B cell (primary cell): ENCODE measurements around the gene POLE. TPM values are rescaled to one million over a fixed set of nuclear protein-coding genes. Genes with fewer than 3 reads are reported as not detected.

ENCODE experiments used
- ATAC-seq: fragments of 200-7000 bp; cut with Tn5 transposase; one replicate; pipeline ENCODE4 v1.10.0; 2021; ENCODE audit warnings: low read depth, mild to moderate bottlenecking, moderate number of reproducible peaks, moderate library complexity
- CTCF ChIA-PET: fragments of 350-600 bp; sonication (Branson Sonifier 250); formaldehyde crosslinking; loops from one replicate; lab custom pipeline; 2021; ENCODE audit warnings: antibody characterized with exemption, inconsistent platforms; lab: Charles Lee
- POLR2A ChIA-PET: fragments of 350-600 bp; sonication (Branson Sonifier 250); formaldehyde crosslinking; loops from one replicate; lab custom pipeline; 2021; ENCODE audit warnings: antibody characterized with exemption; lab: Charles Lee
- DNase-seq: peaks from one replicate; pipeline ENCODE4 v3.0.0; 2013
- H2AFZ ChIP-seq: 2 replicates; pipeline ENCODE4 v1.6.1; 2012; ENCODE audit warnings: mild to moderate bottlenecking, low read depth, low read length; ENCODE audit not compliant: insufficient read depth, poor library complexity, severe bottlenecking
- H3K27ac ChIP-seq, 2 donors: 1 replicate in 1 of 2; 2 replicates in 1 of 2; pipeline ENCODE4 v1.5.1; 2012 to 2013; ENCODE audit warnings: low read length in 2 of 2, mild to moderate bottlenecking in 2 of 2, moderate library complexity in 1 of 2
- H3K27me3 ChIP-seq, 4 experiments: fragments of 200-600 bp in 1 of 4; sonication (generic) in 1 of 4; replicated peaks in 1 of 4; 1 replicate in 2 of 4; 2 replicates in 2 of 4; pipeline versions ENCODE4 v1.6.1 to v1.7.0; 2013 to 2016; ENCODE audit warnings: low read length in 3 of 4, mild to moderate bottlenecking in 2 of 4, mixed read lengths in 1 of 4, moderate library complexity in 1 of 4; ENCODE audit not compliant: insufficient read depth in 4 of 4, control insufficient read depth in 3 of 4; ENCODE audit errors: control extremely low read depth in 1 of 4
- H3K36me3 ChIP-seq, 2 experiments: replicated peaks in 1 of 2; 1 replicate in 1 of 2; 2 replicates in 1 of 2; pipeline versions ENCODE4 v1.6.1 to v1.7.1; 2013; ENCODE audit warnings: low read length in 1 of 2; ENCODE audit not compliant: insufficient read depth in 2 of 2, control insufficient read depth in 1 of 2; ENCODE audit errors: control extremely low read depth in 1 of 2, extremely low read depth in 1 of 2
- H3K4me1 ChIP-seq, 2 donors: fragments of 200-600 bp in 1 of 2; sonication (generic) in 1 of 2; 1 replicate in 1 of 2; 2 replicates in 1 of 2; pipeline versions ENCODE4 v1.5.1 to v1.6.1; 2013 to 2017; ENCODE audit warnings: low read length in 2 of 2; ENCODE audit not compliant: control insufficient read depth in 2 of 2, insufficient read depth in 2 of 2
- H3K4me2 ChIP-seq: replicated peaks from 2 replicates; pipeline ENCODE3; 2012; ENCODE audit warnings: mild to moderate bottlenecking, low read depth, low read length; ENCODE audit not compliant: poor library complexity, severe bottlenecking
- H3K4me3 ChIP-seq, 5 experiments: fragments of 200-600 bp in 1 of 5; sonication (generic) in 1 of 5; 1 replicate in 3 of 5; 2 replicates in 2 of 5; pipeline versions ENCODE4 v1.5.1 to v1.7.0; 2011 to 2016; ENCODE audit warnings: low read length in 4 of 5, mild to moderate bottlenecking in 4 of 5, low read depth in 2 of 5, control low read depth in 1 of 5, moderate library complexity in 1 of 5; ENCODE audit not compliant: insufficient read depth in 1 of 5; ENCODE audit errors: control extremely low read depth in 1 of 5, extremely low read depth in 1 of 5
- H3K79me2 ChIP-seq: fragments of 200-600 bp; sonication (generic); one replicate; pipeline ENCODE4 v1.6.0; 2016; ENCODE audit warnings: low read length; ENCODE audit not compliant: control insufficient read depth, insufficient read depth
- H3K9ac ChIP-seq: fragments of 200-600 bp; sonication (generic); 2 replicates; pipeline ENCODE4 v1.6.1; 2017; ENCODE audit warnings: mild to moderate bottlenecking, low read length, moderate library complexity
- H3K9me3 ChIP-seq, 3 donors: one replicate each; pipeline versions ENCODE4 v1.6.1 to v1.7.1; 2013; ENCODE audit warnings: low read length in 2 of 3; ENCODE audit not compliant: control insufficient read depth in 2 of 3, insufficient read depth in 1 of 3; ENCODE audit errors: control extremely low read depth in 1 of 3
- H4K20me1 ChIP-seq: 2 replicates; pipeline ENCODE4 v1.6.0; 2012; ENCODE audit warnings: mild to moderate bottlenecking, low read length; ENCODE audit not compliant: insufficient read depth, control insufficient read depth, poor library complexity, severe bottlenecking
- H3K27ac Mint-ChIP-seq: one replicate; pipeline ENCODE4 v1.8.0; 2021; ENCODE audit warnings: mixed read lengths
- H3K27me3 Mint-ChIP-seq: one replicate; pipeline ENCODE4 v1.8.0; 2021; ENCODE audit warnings: mixed read lengths
- H3K4me1 Mint-ChIP-seq: one replicate; pipeline ENCODE4 v1.8.0; 2021; ENCODE audit warnings: mixed read lengths
- H3K4me3 Mint-ChIP-seq: one replicate; pipeline ENCODE4 v1.8.0; 2021; ENCODE audit warnings: mixed read lengths
- H3K9me3 Mint-ChIP-seq: one replicate; pipeline ENCODE4 v1.8.0; 2022; ENCODE audit warnings: mixed read lengths; ENCODE audit not compliant: insufficient read depth
- CTCF ChIP-seq: fragments of 200-600 bp; IDR thresholded peaks from one replicate; pipeline ENCODE4 v1.8.0; 2022; ENCODE audit warnings: antibody characterized with exemption, mild to moderate bottlenecking
- EZH2 ChIP-seq: IDR thresholded peaks from 2 replicates; pipeline ENCODE4 v1.6.1; 2012; ENCODE audit warnings: borderline replicate concordance, low read depth, mild to moderate bottlenecking, moderate library complexity, low read length; ENCODE audit not compliant: insufficient read depth, poor library complexity, severe bottlenecking
- WGBS: methylation state at CpG from one replicate; pipeline ENCODE4 v1.1.5; 2013; ENCODE audit warnings: missing lambda C conversion rate; ENCODE audit not compliant: insufficient coverage; 5-methylcytosine and 5-hydroxymethylcytosine counted together
- intact Hi-C: fragments of 100-400 bp; cut with micrococcal nuclease; formaldehyde crosslinking; loops from one replicate; pipeline ENCODE4 v1.10.0; 2022
- polyA plus RNA-seq: library from polyadenylated mRNA; depleted of rRNA; stranded (reverse); fragments of >200 nt; gene quantifications from 2 replicates; pipeline ENCODE4 v1.2.3, GENCODE V29; 2012
- total RNA-seq, 2 donors: library from RNA; stranded (reverse); fragments of 120-200 nt in 1 of 2; gene quantifications; 1 replicate in 1 of 2; 2 replicates in 1 of 2; pipeline versions ENCODE4 v1.2.3 to v1.2.4, GENCODE V29; 2013 to 2022

Gene POLE
- total and polyA plus RNA-seq, 2 donors (not counting 1 experiment from before 2014, with no cell fraction given): 32.0 to 62.0 TPM

- Histone ChIP-seq H3K27me3 (no peaks in the 10 kb centered on the region), H3K4me1 (no peaks in the 10 kb centered on the region), H3K27ac (no peak overlapping the region), H2AFZ (no peak overlapping the region), H3K4me3 (no peak overlapping the region), H3K9ac (no peak overlapping the region), H3K79me2 (peaks cover 4% of the 10 kb centered on the region), H3K9me3 (no peaks in the 10 kb centered on the region), H3K36me3 (peaks cover 0 to 81% of the 10 kb centered on the region in 2 experiments), H4K20me1 (no peaks in the 10 kb centered on the region), H3K4me2 (no peak overlapping the region)
- Mint-ChIP-seq H3K27me3 (no peaks in the 10 kb centered on the region), H3K4me1 (no peaks in the 10 kb centered on the region), H3K27ac (peak overlapping the region; percentile 50), H3K9me3 (no peaks in the 10 kb centered on the region), H3K4me3 (no peak overlapping the region)
- intact Hi-C loops: no loop called here
- ChIA-PET CTCF (no interaction called here), POLR2A (interaction anchor here (0.6 kb wide), 1 partner anchor 473 kb away, joined by 3 read pairs; no protein-coding TSS in a partner anchor)
- ATAC-seq (no peak), DNase-seq (no peak)
- TF ChIP-seq CTCF (no peak), EZH2 (no peak)
- WGBS: 91% methylated on average over 12 of the region's 20 CpGs
These were observed 48.4 kb upstream of the POLE start for GRCh38 chr12:132735496-132735895.

DNA sequence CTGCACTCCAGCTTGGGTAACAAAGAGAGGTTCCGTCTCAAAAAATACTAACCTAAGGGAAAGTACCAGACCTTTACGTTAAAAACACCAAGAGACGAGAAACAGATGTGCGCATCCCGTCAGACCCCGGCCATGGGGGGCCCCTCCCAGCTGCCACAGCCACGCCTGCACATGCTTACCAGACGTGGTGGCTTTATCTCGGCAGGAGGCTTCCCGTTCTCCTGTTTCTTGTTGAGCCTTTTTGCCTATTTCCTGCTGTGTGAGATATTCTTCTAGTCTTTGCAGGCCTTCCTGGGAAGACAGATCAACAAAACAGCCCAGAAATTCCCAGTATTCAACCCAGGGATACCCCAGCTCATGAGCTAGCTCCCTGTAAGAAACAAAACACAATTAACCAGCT, 47.1 kb upstream of the POLE start:
- H3K79me2 ChIP-seq: peaks cover 4% of the 10 kb centered on the region
- peaks cover 0 to 78% of the 10 kb centered on the region in 2 experiments for H3K36me3 ChIP-seq
- H3K4me1 ChIP-seq: no peaks in the 10 kb centered on the region
- no peak overlapping the region for H3K9ac ChIP-seq
- H3K4me1 Mint-ChIP-seq: no peaks in the 10 kb centered on the region
- intact Hi-C loops: no loop called here
- ChIA-PET POLR2A (no interaction called here), CTCF (no interaction called here)
- H3K4me3 ChIP-seq: no peak overlapping the region
- TF ChIP-seq CTCF (no peak), EZH2 (no peak)
- no peak overlapping the region for H3K27ac Mint-ChIP-seq
- 99% methylated on average over 9 of the region's 10 CpGs for WGBS
- ATAC-seq (no peak), DNase-seq (no peak)
- no peaks in the 10 kb centered on the region for H3K9me3 ChIP-seq
- no peak overlapping the region for H3K27ac ChIP-seq
- H3K27me3 Mint-ChIP-seq: no peaks in the 10 kb centered on the region
- no peaks in the 10 kb centered on the region for H3K27me3 ChIP-seq
- H4K20me1 ChIP-seq: no peaks in the 10 kb centered on the region
- H3K4me3 Mint-ChIP-seq: no peak overlapping the region
- H3K4me2 ChIP-seq: no peak overlapping the region
- H2AFZ ChIP-seq: no peak overlapping the region
- H3K9me3 Mint-ChIP-seq: no peaks in the 10 kb centered on the region
